Tibial artery (tissue), 4 donors: ENCODE results near the gene ARMS2.
A peak's percentile ranks its signal among the peaks of the same experiment; 100 is the strongest.

Source experiments
- DNase-seq, 2 donors: peaks; one replicate each; pipeline ENCODE4 v3.0.0-alpha.2; 2019
- H3K27ac ChIP-seq, 2 donors: fragments of 200-600 bp; sonication (generic) in 1 of 2; 1 replicate in 1 of 2; 2 replicates in 1 of 2; pipeline ENCODE4 v1.5.1; 2018 to 2019; ENCODE audit warnings: mild to moderate bottlenecking in 1 of 2
- H3K27me3 ChIP-seq, 2 donors: fragments of 200-600 bp; sonication (generic) in 1 of 2; one replicate each; pipeline versions ENCODE4 v1.5.1 to v1.6.0; 2016 to 2019
- H3K36me3 ChIP-seq, 3 donors: fragments of 200-600 bp; sonication (generic) in 2 of 3; one replicate each; pipeline ENCODE4 v1.5.1; 2016 to 2019; ENCODE audit warnings: mild to moderate bottlenecking in 2 of 3
- H3K4me1 ChIP-seq, 4 donors: fragments of 200-600 bp; sonication (generic) in 2 of 4; 1 replicate in 3 of 4; 2 replicates in 1 of 4; pipeline ENCODE4 v1.5.1; 2016 to 2019
- H3K4me3 ChIP-seq, 2 donors: fragments of 200-600 bp; sonication (generic) in 1 of 2; 1 replicate in 1 of 2; 2 replicates in 1 of 2; pipeline ENCODE4 v1.5.1; 2018 to 2019; ENCODE audit warnings: mild to moderate bottlenecking in 2 of 2
- H3K9me3 ChIP-seq, 3 donors: fragments of 200-600 bp; sonication (generic) in 1 of 3; one replicate each; pipeline ENCODE4 v1.5.1; 2016 to 2019
- intact Hi-C: fragments of 100-400 bp; cut with DNase I; formaldehyde crosslinking; loops from one replicate; pipeline ENCODE4 v1.15.0; 2023; ENCODE audit warnings: low total_unique reads
- TF ChIP-seq, protein P1 (sequence below), 2 experiments: fragments of 200-600 bp in 1 of 2; fragments of 450-650 bp in 1 of 2; IDR thresholded peaks; one replicate each; pipeline ENCODE4 v1.5.1; 2017 to 2019; ENCODE audit warnings: antibody characterized with exemption in 2 of 2, mild to moderate bottlenecking in 1 of 2, moderate library complexity in 1 of 2

Gene ARMS2

DNA sequence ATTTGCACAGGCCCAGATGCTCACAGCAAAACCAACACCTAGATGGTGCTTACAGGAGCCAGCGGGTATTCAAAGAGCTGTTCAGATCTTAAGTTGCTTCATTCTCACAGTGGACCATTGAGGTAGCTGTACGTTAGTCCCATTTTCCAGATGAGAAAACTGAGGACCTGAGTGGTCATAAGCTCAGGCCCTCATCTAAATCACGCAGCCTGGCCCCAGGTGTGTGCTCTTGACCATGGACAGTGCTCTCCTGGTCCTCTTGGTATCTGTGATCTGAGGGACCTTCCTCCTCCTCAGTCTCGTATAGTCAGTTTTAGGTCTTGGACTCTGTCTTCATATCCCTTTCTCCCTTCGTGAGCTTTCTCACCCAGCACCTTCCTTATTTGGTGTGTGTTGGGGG, 50.6 kb downstream of the ARMS2 start:
- TF ChIP-seq, protein P1, sequence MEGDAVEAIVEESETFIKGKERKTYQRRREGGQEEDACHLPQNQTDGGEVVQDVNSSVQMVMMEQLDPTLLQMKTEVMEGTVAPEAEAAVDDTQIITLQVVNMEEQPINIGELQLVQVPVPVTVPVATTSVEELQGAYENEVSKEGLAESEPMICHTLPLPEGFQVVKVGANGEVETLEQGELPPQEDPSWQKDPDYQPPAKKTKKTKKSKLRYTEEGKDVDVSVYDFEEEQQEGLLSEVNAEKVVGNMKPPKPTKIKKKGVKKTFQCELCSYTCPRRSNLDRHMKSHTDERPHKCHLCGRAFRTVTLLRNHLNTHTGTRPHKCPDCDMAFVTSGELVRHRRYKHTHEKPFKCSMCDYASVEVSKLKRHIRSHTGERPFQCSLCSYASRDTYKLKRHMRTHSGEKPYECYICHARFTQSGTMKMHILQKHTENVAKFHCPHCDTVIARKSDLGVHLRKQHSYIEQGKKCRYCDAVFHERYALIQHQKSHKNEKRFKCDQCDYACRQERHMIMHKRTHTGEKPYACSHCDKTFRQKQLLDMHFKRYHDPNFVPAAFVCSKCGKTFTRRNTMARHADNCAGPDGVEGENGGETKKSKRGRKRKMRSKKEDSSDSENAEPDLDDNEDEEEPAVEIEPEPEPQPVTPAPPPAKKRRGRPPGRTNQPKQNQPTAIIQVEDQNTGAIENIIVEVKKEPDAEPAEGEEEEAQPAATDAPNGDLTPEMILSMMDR (IDR thresholded peaks at IDR 0.05), result no peak
- no peaks in the 10 kb centered on the region for H3K9me3 ChIP-seq
- DNase-seq, result peak in 1 of 2 donors; percentile 33
- H3K27ac ChIP-seq, result peak overlapping the region in 1 of 2 donors; percentile 61
- H3K4me3 ChIP-seq, result no peak overlapping the region
- peaks cover 0 to 31% (median 21%) of the 10 kb centered on the region in 4 donors for H3K4me1 ChIP-seq
- H3K36me3 ChIP-seq, result peaks cover 25 to 39% (median 38%) of the 10 kb centered on the region in 3 donors
- intact Hi-C loops, result no loop called here
- no peaks in the 10 kb centered on the region for H3K27me3 ChIP-seq

DNA sequence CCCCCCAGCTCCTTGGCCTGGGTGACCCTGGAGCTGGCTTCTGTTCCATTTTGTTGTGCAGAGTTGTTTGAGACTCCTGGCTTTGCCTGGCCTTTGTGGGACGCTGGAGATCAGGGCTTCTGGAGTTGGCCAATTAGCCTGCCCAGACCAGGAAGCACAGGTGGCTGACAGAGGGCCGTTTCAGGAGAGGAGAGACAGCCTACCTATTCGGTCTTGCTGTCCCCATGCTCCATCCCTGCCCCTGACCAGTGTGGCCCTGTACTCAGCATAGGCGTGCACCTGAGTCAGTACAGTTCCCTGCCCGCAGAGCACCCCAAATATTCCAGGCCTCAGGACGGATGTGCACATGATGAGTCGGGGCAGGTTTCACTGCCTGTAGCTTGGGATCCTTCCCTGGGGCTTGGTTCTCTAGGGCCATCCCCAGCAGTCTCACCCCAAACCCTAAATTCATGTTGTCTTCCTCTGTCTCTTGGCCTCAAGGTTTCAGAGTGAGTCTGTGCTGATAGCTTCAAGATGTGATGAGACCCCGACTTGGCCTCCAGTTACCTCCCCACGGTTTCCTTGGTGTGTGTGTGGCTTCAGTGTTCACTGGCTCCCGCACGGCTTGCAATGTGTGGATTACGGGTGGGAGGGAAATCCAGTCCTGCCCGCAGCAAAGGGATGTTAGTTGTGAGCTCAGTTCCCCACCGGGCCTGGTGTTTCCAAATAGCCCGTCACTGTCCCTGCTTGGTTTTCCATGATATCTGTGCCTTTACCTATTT, 51.6 kb downstream of the ARMS2 start:
- peak in 1 of 2 donors; percentile 52 for DNase-seq
- Histone ChIP-seq H3K27ac (no peak overlapping the region), H3K4me1 (peaks cover 0 to 21% (median 16%) of the 10 kb centered on the region in 4 donors), H3K9me3 (no peaks in the 10 kb centered on the region), H3K4me3 (no peak overlapping the region), H3K27me3 (no peaks in the 10 kb centered on the region), H3K36me3 (peaks cover 35 to 49% (median 48%) of the 10 kb centered on the region in 3 donors)
- intact Hi-C loops, result no loop called here
- TF ChIP-seq, protein P1 (IDR thresholded peaks at IDR 0.05), result no peak
